ENCODE measurements around the gene GBP1. TPM values are rescaled to one million over a fixed set of nuclear protein-coding genes. Genes with fewer than 3 reads are reported as not detected.

GBP1 gene
- total and polyA plus RNA-seq, 2 of the 4 experiments (the other 2 are of a cell fraction), result 39.3 to 118 TPM

DNA sequence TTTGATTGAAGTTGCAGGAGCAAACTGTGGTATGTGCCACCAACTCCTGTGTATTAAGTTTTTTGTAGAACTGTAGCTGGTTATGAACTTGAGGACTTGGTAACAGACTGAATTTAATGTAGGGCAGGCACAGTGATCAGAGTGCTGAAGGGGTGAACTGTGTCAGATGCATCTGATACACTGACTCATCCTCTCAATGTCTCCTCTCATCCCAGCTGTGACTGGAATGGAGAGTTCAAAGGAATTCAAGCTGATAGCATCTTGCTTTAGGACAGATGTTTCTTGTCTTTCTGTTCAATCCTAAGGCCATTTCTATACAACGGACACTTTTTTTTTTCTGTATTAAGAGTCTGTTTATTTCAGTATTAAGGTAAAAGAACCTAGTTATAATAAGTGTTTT is 25.0 kb upstream of the GBP1 start:
- dilution Hi-C loops (cut with HindIII; ENCODE audit: low sequenced_read_pairs, unreplicated experiment), result no loop called here
- in situ Hi-C loops (cut with MboI; ENCODE audit: low sequenced_read_pairs), result no loop called here
- WGBS, 2 experiments (ENCODE audit: extremely low coverage in 2 of 2, insufficient read length in 1 of 2), result no CpG with 5 or more reads among the region's 1 CpG

More for the DNA sequence above, 25.0 kb upstream of the GBP1 start:
- TF ChIP-seq MAZ (IDR thresholded peaks at IDR 0.05; ENCODE audit: borderline replicate concordance, low read depth, low read length), result no peak
- TF ChIP-seq CHD1 (IDR thresholded peaks at IDR 0.05; ENCODE audit: low read depth, low read length), result no peak
- TF ChIP-seq RFX5 (IDR thresholded peaks at IDR 0.05; ENCODE audit: low read depth, low read length), result no peak
- TF ChIP-seq SMC3 (IDR thresholded peaks at IDR 0.05; ENCODE audit: low read depth, low read length), result no peak
- TF ChIP-seq FOS (IDR thresholded peaks at IDR 0.05; ENCODE audit: low read depth, low read length), result no peak
- TF ChIP-seq CEBPB (IDR thresholded peaks at IDR 0.05; ENCODE audit: low read depth, low read length), result no peak
- no peak for TF ChIP-seq BHLHE40 (IDR thresholded peaks at IDR 0.05; ENCODE audit: low read depth, low read length)
- TF ChIP-seq, protein P1, sequence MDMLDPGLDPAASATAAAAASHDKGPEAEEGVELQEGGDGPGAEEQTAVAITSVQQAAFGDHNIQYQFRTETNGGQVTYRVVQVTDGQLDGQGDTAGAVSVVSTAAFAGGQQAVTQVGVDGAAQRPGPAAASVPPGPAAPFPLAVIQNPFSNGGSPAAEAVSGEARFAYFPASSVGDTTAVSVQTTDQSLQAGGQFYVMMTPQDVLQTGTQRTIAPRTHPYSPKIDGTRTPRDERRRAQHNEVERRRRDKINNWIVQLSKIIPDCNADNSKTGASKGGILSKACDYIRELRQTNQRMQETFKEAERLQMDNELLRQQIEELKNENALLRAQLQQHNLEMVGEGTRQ (IDR thresholded peaks at IDR 0.05; ENCODE audit: low read depth, low read length), result no peak
- no peak for TF ChIP-seq MAFK (IDR thresholded peaks at IDR 0.05; ENCODE audit: low read depth, low read length)
- Histone ChIP-seq H3K9me3 (ENCODE audit: control insufficient read depth, insufficient read depth, low read length) (no peaks in the 10 kb centered on the region), H3K18ac (ENCODE audit: low read depth, low read length) (no peak overlapping the region), H4K5ac (ENCODE audit: low read depth, low read length) (no peak overlapping the region), H3K4me3 (ENCODE audit: insufficient read depth, low read depth, low read length) (no peak overlapping the region), H2BK15ac (ENCODE audit: low read depth, low read length) (no peak overlapping the region), H4K91ac (ENCODE audit: insufficient read depth, low read depth, low read length) (no peak overlapping the region), H3K36me3 (ENCODE audit: control insufficient read depth, insufficient read depth, low read length) (no peaks in the 10 kb centered on the region), H2BK120ac (ENCODE audit: low read depth, low read length) (no peak overlapping the region), H3K27ac (ENCODE audit: insufficient read depth, low read length) (no peak overlapping the region), H2AFZ (replicated peaks; ENCODE audit: low read length, poor library complexity) (no peak overlapping the region), H2AK9ac (replicated peaks; ENCODE audit: low read depth, low read length, poor library complexity) (no peak overlapping the region), H3K14ac (replicated peaks; ENCODE audit: low read depth, low read length) (no peak overlapping the region), H2AK5ac (ENCODE audit: low read depth, low read length) (no peak overlapping the region), H4K20me1 (ENCODE audit: insufficient read depth, low read length) (no peaks in the 10 kb centered on the region), H3K4me2 (ENCODE audit: low read depth, low read length) (no peak overlapping the region), H2BK5ac (ENCODE audit: low read depth, low read length, poor library complexity, severe bottlenecking) (no peak overlapping the region), H2BK20ac (ENCODE audit: low read depth, low read length) (no peak overlapping the region), H3K9ac (ENCODE audit: low read depth, low read length) (no peak overlapping the region), H3K9me1 (ENCODE audit: insufficient read depth, low read length) (no peaks in the 10 kb centered on the region), H4K8ac (ENCODE audit: low read depth in 2 of 2, low read length in 2 of 2) (no peak overlapping the region), H3K4ac (ENCODE audit: low read depth, low read length) (no peak overlapping the region), H3K27me3 (ENCODE audit: control insufficient read depth, insufficient read depth, low read length) (0 out of 2 replicates have a peak, but pooled peaks cover 1% of the 10 kb centered on the region), H3K56ac (ENCODE audit: extremely low read depth, insufficient read depth, low read length) (no peak overlapping the region), H3K4me1 (ENCODE audit: control insufficient read depth, insufficient read depth, low read length) (no peaks in the 10 kb centered on the region), H3K79me1 (ENCODE audit: low read depth in 1 of 2, low read length in 2 of 2) (no peaks in the 10 kb centered on the region), H3K23ac (ENCODE audit: low read depth, low read length) (no peak overlapping the region)
- DNase-seq, result no peak
- intact Hi-C loops (cut with micrococcal nuclease), result loop anchor here (5.0 kb wide), 1 partner anchor 93 kb away; no protein-coding TSS in a partner anchor
- POLR2A ChIA-PET (ENCODE audit: unreplicated experiment), result no interaction called here
- CTCF ChIA-PET, result no interaction called here
- BruUV-seq (replicated peaks), result no TSS peak
- no peak for ATAC-seq (ENCODE audit: low read depth)

Data from IMR-90 (cell line).